H1 (cell line): ENCODE results near the gene CCDC28B. TPM values are rescaled to one million over a fixed set of nuclear protein-coding genes. Genes with fewer than 3 reads are reported as not detected.

Experiments used
- ASH2L ChIP-seq: fragments of 200-600, 300-600 bp; sonication (generic); IDR thresholded peaks from one replicate; pipeline ENCODE4 v1.7.1; 2017; ENCODE audit warnings: low read length
- CTBP2 ChIP-seq: IDR thresholded peaks from 2 replicates; pipeline ENCODE4 v1.7.0; 2011; ENCODE audit warnings: borderline replicate concordance, mild to moderate bottlenecking, moderate library complexity, mixed read lengths, low read length; ENCODE audit not compliant: insufficient read depth, insufficient read length
- EP300 ChIP-seq, 2 experiments: IDR thresholded peaks; 1 replicate in 1 of 2; 2 replicates in 1 of 2; pipeline ENCODE4 v1.6.1; 2011 to 2012; ENCODE audit warnings: low read depth in 2 of 2, low read length in 2 of 2, mild to moderate bottlenecking in 2 of 2, borderline replicate concordance in 1 of 2, inconsistent platforms in 1 of 2, moderate library complexity in 1 of 2
- HDAC2 ChIP-seq, 2 experiments: fragments of 300-600 bp in 1 of 2; sonication (generic) in 1 of 2; IDR thresholded peaks; 2 replicates each; pipeline ENCODE4 v1.6.1; 2011 to 2012; ENCODE audit warnings: low read depth in 2 of 2, low read length in 2 of 2, mild to moderate bottlenecking in 2 of 2, moderate library complexity in 2 of 2, borderline replicate concordance in 1 of 2, inconsistent platforms in 1 of 2
- JUND ChIP-seq: IDR thresholded peaks from 2 replicates; pipeline ENCODE4 v1.6.1; 2011; ENCODE audit warnings: mild to moderate bottlenecking, improper control_type of control experiment, low read length
- KDM5A ChIP-seq: fragments of 200-600 bp; IDR thresholded peaks from 2 replicates; pipeline ENCODE4 v1.7.1; 2012; ENCODE audit warnings: mild to moderate bottlenecking, low read length, inconsistent platforms, mixed read lengths
- PHF8 ChIP-seq: fragments of 200-600 bp; sonication (generic); conservative IDR thresholded peaks from 2 replicates; pipeline ENCODE4 v1.7.1; 2012; ENCODE audit warnings: low read depth, mild to moderate bottlenecking, inconsistent platforms, low read length, moderate library complexity
- POLR2A ChIP-seq, 2 experiments: IDR thresholded peaks; 1 replicate in 1 of 2; 2 replicates in 1 of 2; pipeline ENCODE4 v1.6.1; 2011; ENCODE audit warnings: low read depth in 2 of 2, low read length in 2 of 2, mild to moderate bottlenecking in 2 of 2; ENCODE audit errors: control extremely low read depth in 1 of 2
- POLR2AphosphoS5 ChIP-seq: IDR thresholded peaks from 2 replicates; pipeline ENCODE4 v1.6.1; 2011; ENCODE audit warnings: low read depth, low read length
- RBBP5 ChIP-seq: IDR thresholded peaks from 2 replicates; pipeline ENCODE4 v1.7.1; 2012; ENCODE audit warnings: low read depth, mild to moderate bottlenecking, inconsistent platforms, low read length, moderate library complexity, borderline replicate concordance
- RNF2 ChIP-seq: fragments of 200-900, 300-1000 bp; sonication (generic); IDR thresholded peaks from 2 replicates; pipeline ENCODE4 v1.7.1; 2016; ENCODE audit warnings: borderline replicate concordance, low read depth, mild to moderate bottlenecking, antibody characterized with exemption, low read length; ENCODE audit not compliant: poor library complexity, severe bottlenecking; ENCODE audit errors: missing control alignments
- SAP30 ChIP-seq: fragments of 300-600 bp; sonication (generic); IDR thresholded peaks from 2 replicates; pipeline ENCODE4 v1.7.1; 2012; ENCODE audit warnings: low read length, moderate library complexity, mild to moderate bottlenecking, inconsistent platforms; ENCODE audit not compliant: insufficient read depth, insufficient replicate concordance
- SIX5 ChIP-seq: IDR thresholded peaks from 2 replicates; pipeline ENCODE4 v1.6.1; 2011; ENCODE audit warnings: mild to moderate bottlenecking, low read depth, low read length
- SP4 ChIP-seq: IDR thresholded peaks from 2 replicates; pipeline ENCODE4 v1.6.1; 2012; ENCODE audit warnings: low read length, inconsistent platforms
- TAF7 ChIP-seq: optimal IDR thresholded peaks from 2 replicates; pipeline ENCODE3; 2011; ENCODE audit warnings: low read depth, mild to moderate bottlenecking, inconsistent platforms, low read length, moderate library complexity, borderline replicate concordance
- TBP ChIP-seq: IDR thresholded peaks from 2 replicates; pipeline ENCODE4 v1.6.1; 2011; ENCODE audit warnings: low read depth, low read length, improper control_type of control experiment
- TEAD4 ChIP-seq: IDR thresholded peaks from 2 replicates; pipeline ENCODE4 v1.6.1; 2012; ENCODE audit warnings: low read depth, low read length, inconsistent platforms, mixed read lengths
- polyA plus RNA-seq, 7 experiments: library from polyadenylated mRNA; depleted of rRNA in 3 of 7; stranded (reverse) in 5 of 7; unstranded in 2 of 7; fragments of >200 nt in 5 of 7; fragments of 200-250 nt in 2 of 7; gene quantifications; 1 replicate in 5 of 7; 2 replicates in 1 of 7; 4 replicates in 1 of 7; pipeline versions ENCODE4 v1.2.1 to v1.2.3, GENCODE V29; 2011 to 2013; ENCODE audit warnings: missing spikeins in 2 of 7, mixed read lengths in 2 of 7
- total RNA-seq: library from RNA; stranded (reverse); fragmentation: NEBNext Ultra II Directional; extraction: Animal tissue kit (Norgen Biotek cat#: 25700); gene quantifications from 2 replicates; pipeline ENCODE4 v1.2.1, GENCODE V29; 2021
- TF ChIP-seq, protein P1 (sequence below), 3 experiments: IDR thresholded peaks; 1 replicate in 2 of 3; 2 replicates in 1 of 3; pipeline versions ENCODE4 v1.5.1 to v1.6.1; 2011; ENCODE audit warnings: low read length in 3 of 3, mild to moderate bottlenecking in 3 of 3, inconsistent platforms in 2 of 3, low read depth in 1 of 3, moderate library complexity in 1 of 3; ENCODE audit not compliant: insufficient read depth in 1 of 3; ENCODE audit errors: control extremely low read depth in 1 of 3
- TF ChIP-seq, protein P2 (sequence below): IDR thresholded peaks from 2 replicates; pipeline ENCODE4 v1.6.1; 2012; ENCODE audit warnings: inconsistent platforms

CCDC28B gene
- total and polyA plus RNA-seq, 2 of the 8 experiments (the other 6 are each of a cell fraction or from before 2014, with no cell fraction given) = 16.7 to 17.1 TPM

DNA sequence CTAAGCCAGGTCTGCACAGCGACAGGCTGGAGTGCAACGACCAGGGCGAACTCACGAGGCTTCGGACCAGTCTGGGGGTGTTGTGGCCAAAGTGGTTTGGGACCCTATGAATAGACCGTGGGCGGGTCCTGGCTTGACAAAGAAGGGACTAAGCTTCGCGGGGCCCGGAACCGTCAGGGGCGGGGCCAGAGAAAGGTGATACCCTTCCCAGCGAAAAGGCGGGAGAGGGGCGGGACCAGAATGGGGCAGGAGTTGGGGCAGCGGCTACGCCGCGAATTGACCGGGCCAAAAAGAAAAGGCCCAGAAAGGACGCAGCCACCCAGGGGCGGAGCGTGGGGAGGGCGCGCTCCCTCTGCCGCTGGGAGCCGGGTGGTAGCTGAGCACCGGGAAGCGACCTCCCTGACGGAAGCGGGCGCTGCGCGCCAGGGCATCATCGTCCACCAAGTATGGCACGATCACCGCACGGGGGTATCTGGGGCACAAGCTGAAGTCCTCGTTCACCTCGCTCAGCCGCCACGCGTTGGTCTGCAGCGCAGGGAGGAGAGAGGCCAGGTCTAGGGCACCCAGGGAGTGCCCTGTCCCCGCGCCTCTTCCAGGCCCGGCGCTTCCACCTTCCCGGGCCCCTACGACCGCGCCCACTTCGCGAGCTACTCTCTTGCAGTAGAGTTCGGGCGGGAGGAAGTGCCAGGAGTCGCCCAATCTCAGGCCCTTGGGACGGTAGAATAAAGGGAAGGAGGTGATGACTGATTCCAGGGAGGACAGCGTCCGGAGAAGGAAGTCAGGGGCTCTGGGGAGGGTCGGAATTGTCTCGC, 40.0 kb downstream of the CCDC28B start (continued):
- TF ChIP-seq SAP30 (peak; percentile 64), RNF2 (no peak), JUND (no peak), PHF8 (0 out of 2 replicates have a peak, but pooled peaks have one; percentile 4), TBP (peak; percentile 53), TEAD4 (peak; percentile 17; the same call in 1 of the 2 replicates), ASH2L (peak; percentile 34), SIX5 (no peak), TAF7 (peak; percentile 85), CTBP2 (peak; percentile 21), POLR2A (IDR thresholded peaks at IDR 0.05; ENCODE audit: control extremely low read depth in 1 of 2, low read depth in 2 of 2, low read length in 2 of 2) (peak in 1 of 2 experiments; percentile 73; a peak in 2 of 3 replicates), HDAC2 (IDR thresholded peaks at IDR 0.05; ENCODE audit: borderline replicate concordance in 1 of 2, low read depth in 2 of 2, low read length in 2 of 2) (peak in 1 of 2 experiments; percentile 35; a peak in 1 of 4 replicates), KDM5A (no peak), POLR2AphosphoS5 (peak; percentile 81), EP300 (IDR thresholded peaks at IDR 0.05; ENCODE audit: borderline replicate concordance in 1 of 2, low read depth in 2 of 2, low read length in 2 of 2) (no peak), SP4 (no peak), RBBP5 (peak; percentile 83; the same call in 1 of the 2 replicates)
- TF ChIP-seq, protein P1, sequence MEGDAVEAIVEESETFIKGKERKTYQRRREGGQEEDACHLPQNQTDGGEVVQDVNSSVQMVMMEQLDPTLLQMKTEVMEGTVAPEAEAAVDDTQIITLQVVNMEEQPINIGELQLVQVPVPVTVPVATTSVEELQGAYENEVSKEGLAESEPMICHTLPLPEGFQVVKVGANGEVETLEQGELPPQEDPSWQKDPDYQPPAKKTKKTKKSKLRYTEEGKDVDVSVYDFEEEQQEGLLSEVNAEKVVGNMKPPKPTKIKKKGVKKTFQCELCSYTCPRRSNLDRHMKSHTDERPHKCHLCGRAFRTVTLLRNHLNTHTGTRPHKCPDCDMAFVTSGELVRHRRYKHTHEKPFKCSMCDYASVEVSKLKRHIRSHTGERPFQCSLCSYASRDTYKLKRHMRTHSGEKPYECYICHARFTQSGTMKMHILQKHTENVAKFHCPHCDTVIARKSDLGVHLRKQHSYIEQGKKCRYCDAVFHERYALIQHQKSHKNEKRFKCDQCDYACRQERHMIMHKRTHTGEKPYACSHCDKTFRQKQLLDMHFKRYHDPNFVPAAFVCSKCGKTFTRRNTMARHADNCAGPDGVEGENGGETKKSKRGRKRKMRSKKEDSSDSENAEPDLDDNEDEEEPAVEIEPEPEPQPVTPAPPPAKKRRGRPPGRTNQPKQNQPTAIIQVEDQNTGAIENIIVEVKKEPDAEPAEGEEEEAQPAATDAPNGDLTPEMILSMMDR (IDR thresholded peaks at IDR 0.05; ENCODE audit: control extremely low read depth in 1 of 3, insufficient read depth in 1 of 3, low read depth in 1 of 3, low read length in 3 of 3) = peak in 2 of 3 experiments; percentile 16 to 27; a peak in 3 of 4 replicates
- TF ChIP-seq, protein P2, sequence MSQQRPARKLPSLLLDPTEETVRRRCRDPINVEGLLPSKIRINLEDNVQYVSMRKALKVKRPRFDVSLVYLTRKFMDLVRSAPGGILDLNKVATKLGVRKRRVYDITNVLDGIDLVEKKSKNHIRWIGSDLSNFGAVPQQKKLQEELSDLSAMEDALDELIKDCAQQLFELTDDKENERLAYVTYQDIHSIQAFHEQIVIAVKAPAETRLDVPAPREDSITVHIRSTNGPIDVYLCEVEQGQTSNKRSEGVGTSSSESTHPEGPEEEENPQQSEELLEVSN = peak; percentile 91
